SK-N-DZ (cell line): Measurements from ENCODE around the gene SLC35A2.

Source experiments
- DNase-seq: peaks from one replicate; pipeline ENCODE4 v3.0.0-alpha.2; 2015; ENCODE audit warnings: low spot score

Gene SLC35A2

GRCh38 chrX:48927736-48928382 is 16.4 kb upstream of the SLC35A2 start:
- DNase-seq = no peak

- DNase-seq = no peak
These were observed 15.7 kb upstream of the SLC35A2 start for GRCh38 chrX:48927123-48927522.

GRCh38 chrX:48924270-48924669 is 12.8 kb upstream of the SLC35A2 start:
- no peak for DNase-seq

GRCh38 chrX:48923771-48924170 is 12.3 kb upstream of the SLC35A2 start:
- no peak for DNase-seq

- DNase-seq = no peak
These were observed 9.3 kb upstream of the SLC35A2 start for GRCh38 chrX:48920718-48921104.

- no peak for DNase-seq
These were observed 8.7 kb upstream of the SLC35A2 start for GRCh38 chrX:48919947-48920717.

- no peak for DNase-seq
These were observed 8.0 kb upstream of the SLC35A2 start for GRCh38 chrX:48919360-48919841.

GRCh38 chrX:48918643-48919340 is 7.3 kb upstream of the SLC35A2 start, which contains the start of gene PIM2:
TSS of gene PIM2 (minus strand) at chrX:48919024. CDS start at chrX:48918834, 190 bp downstream.
- DNase-seq = peak; percentile 94

GRCh38 chrX:48918301-48918642 is 6.8 kb upstream of the SLC35A2 start:
- DNase-seq = no peak

- DNase-seq = peak; percentile 91
These were observed 5.9 kb upstream of the SLC35A2 start for GRCh38 chrX:48917139-48918001.

- no peak for DNase-seq
These were observed 3.4 kb upstream of the SLC35A2 start for GRCh38 chrX:48914593-48915493.

- no peak for DNase-seq
These were observed 2.3 kb upstream of the SLC35A2 start for GRCh38 chrX:48913605-48914366.

GRCh38 chrX:48910926-48911411 is 477 bp downstream of the SLC35A2 start:
- DNase-seq = no peak

GRCh38 chrX:48909703-48910294 is 1.6 kb downstream of the SLC35A2 start:
- DNase-seq = no peak

GRCh38 chrX:48908600-48908999 is 2.8 kb downstream of the SLC35A2 start:
- no peak for DNase-seq

GRCh38 chrX:48905090-48905790 is 6.2 kb downstream of the SLC35A2 start:
- DNase-seq = no peak

- no peak for DNase-seq
These were observed 6.8 kb downstream of the SLC35A2 start for GRCh38 chrX:48904626-48905025.

GRCh38 chrX:48904180-48904579 is 7.3 kb downstream of the SLC35A2 start:
- DNase-seq = no peak
